Suprapubic skin (tissue), 4 donors: Measurements from ENCODE around the gene CYP19A1. TPM values are rescaled to one million over a fixed set of nuclear protein-coding genes. Genes with fewer than 3 reads are reported as not detected.

Source experiments
- DNase-seq, 2 donors: peaks; one replicate each; pipeline ENCODE4 v3.0.0-alpha.2; 2019; ENCODE audit warnings: low spot score in 2 of 2
- H3K27ac ChIP-seq: fragments of 200-600 bp; sonication (generic); one replicate; pipeline ENCODE4 v1.5.1; 2019
- H3K27me3 ChIP-seq: fragments of 200-600 bp; sonication (generic); one replicate; pipeline ENCODE4 v1.5.1; 2019
- H3K36me3 ChIP-seq: fragments of 200-600 bp; sonication (generic); one replicate; pipeline ENCODE4 v1.5.1; 2019
- H3K4me1 ChIP-seq: fragments of 200-600 bp; sonication (generic); one replicate; pipeline ENCODE4 v1.5.1; 2019
- H3K4me3 ChIP-seq: fragments of 200-600 bp; sonication (generic); one replicate; pipeline ENCODE4 v1.5.1; 2019; ENCODE audit warnings: mild to moderate bottlenecking
- H3K9me3 ChIP-seq: fragments of 200-600 bp; sonication (generic); one replicate; pipeline ENCODE4 v1.5.1; 2019
- EP300 ChIP-seq: sonication (generic); formaldehyde crosslinking; IDR thresholded peaks from one replicate; pipeline ENCODE4 v1.6.1; 2017; ENCODE audit warnings: antibody characterized with exemption
- POLR2A ChIP-seq, 2 donors: fragments of 450-650 bp; IDR thresholded peaks; one replicate each; pipeline ENCODE4 v1.6.1; 2017; ENCODE audit warnings: antibody characterized with exemption in 2 of 2, mild to moderate bottlenecking in 2 of 2, moderate library complexity in 2 of 2
- POLR2AphosphoS5 ChIP-seq, 3 donors: sonication (generic); formaldehyde crosslinking; IDR thresholded peaks; one replicate each; pipeline ENCODE4 v1.6.1; 2017; ENCODE audit warnings: antibody characterized with exemption in 3 of 3
- whole genome bisulfite sequencing: methylation state at CpG from one replicate; pipeline ENCODE4 v1.1.5; 2018; 5-methylcytosine and 5-hydroxymethylcytosine counted together
- total RNA-seq, 4 donors: library from RNA; depleted of rRNA; stranded (reverse); fragments of >200 nt; gene quantifications; one replicate each; pipeline ENCODE4 v1.1.0, GENCODE V29; 2016
- TF ChIP-seq, protein P1 (sequence below), 2 donors: fragments of 200-600 bp in 1 of 2; fragments of 450-650 bp in 1 of 2; sonication (generic) in 1 of 2; IDR thresholded peaks; one replicate each; pipeline ENCODE4 v1.5.1; 2016 to 2019; ENCODE audit warnings: antibody characterized with exemption in 2 of 2, mild to moderate bottlenecking in 1 of 2, moderate library complexity in 1 of 2

Gene CYP19A1
- total RNA-seq, 4 donors from 2014 or later: 2.7 to 6.8 (median 5.6) TPM

DNA sequence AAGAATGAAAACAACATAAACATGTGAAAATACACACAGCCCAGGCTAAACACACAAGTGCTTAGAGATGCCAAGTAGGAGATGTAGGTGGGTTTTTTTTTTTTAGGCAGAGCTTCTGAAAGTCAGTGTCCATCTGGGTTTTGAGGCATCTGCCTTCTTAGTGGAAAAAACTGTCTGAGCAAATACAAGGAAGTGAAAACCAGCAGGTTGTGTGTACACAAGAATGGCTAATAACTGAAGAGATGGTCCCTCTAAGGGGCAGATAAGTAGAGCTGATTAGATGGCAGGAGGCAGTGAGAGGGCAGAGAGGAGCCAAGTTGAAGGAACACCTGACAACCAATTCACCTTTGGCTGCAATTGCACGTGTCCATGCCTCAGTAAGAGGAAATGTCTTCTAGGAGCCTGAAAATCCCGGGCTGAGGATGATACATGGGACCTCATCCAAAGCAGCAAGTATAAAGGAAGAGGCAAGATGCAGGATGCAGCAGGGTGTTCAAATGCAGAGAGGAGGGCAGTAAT is 34.9 kb downstream of the CYP19A1 start:
- no peak for DNase-seq
- H3K27ac ChIP-seq: no peak overlapping the region
- H3K27me3 ChIP-seq: no peaks in the 10 kb centered on the region
- H3K9me3 ChIP-seq: no peaks in the 10 kb centered on the region
- no peak overlapping the region for H3K4me3 ChIP-seq
- TF ChIP-seq POLR2AphosphoS5 (IDR thresholded peaks at IDR 0.05) (no peak), POLR2A (IDR thresholded peaks at IDR 0.05) (no peak), EP300 (no peak)
- TF ChIP-seq, protein P1, sequence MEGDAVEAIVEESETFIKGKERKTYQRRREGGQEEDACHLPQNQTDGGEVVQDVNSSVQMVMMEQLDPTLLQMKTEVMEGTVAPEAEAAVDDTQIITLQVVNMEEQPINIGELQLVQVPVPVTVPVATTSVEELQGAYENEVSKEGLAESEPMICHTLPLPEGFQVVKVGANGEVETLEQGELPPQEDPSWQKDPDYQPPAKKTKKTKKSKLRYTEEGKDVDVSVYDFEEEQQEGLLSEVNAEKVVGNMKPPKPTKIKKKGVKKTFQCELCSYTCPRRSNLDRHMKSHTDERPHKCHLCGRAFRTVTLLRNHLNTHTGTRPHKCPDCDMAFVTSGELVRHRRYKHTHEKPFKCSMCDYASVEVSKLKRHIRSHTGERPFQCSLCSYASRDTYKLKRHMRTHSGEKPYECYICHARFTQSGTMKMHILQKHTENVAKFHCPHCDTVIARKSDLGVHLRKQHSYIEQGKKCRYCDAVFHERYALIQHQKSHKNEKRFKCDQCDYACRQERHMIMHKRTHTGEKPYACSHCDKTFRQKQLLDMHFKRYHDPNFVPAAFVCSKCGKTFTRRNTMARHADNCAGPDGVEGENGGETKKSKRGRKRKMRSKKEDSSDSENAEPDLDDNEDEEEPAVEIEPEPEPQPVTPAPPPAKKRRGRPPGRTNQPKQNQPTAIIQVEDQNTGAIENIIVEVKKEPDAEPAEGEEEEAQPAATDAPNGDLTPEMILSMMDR (IDR thresholded peaks at IDR 0.05): no peak
- 76% methylated on average over 2 of the region's 2 CpGs for WGBS
- peaks cover 10% of the 10 kb centered on the region for H3K4me1 ChIP-seq
- no peaks in the 10 kb centered on the region for H3K36me3 ChIP-seq

DNA sequence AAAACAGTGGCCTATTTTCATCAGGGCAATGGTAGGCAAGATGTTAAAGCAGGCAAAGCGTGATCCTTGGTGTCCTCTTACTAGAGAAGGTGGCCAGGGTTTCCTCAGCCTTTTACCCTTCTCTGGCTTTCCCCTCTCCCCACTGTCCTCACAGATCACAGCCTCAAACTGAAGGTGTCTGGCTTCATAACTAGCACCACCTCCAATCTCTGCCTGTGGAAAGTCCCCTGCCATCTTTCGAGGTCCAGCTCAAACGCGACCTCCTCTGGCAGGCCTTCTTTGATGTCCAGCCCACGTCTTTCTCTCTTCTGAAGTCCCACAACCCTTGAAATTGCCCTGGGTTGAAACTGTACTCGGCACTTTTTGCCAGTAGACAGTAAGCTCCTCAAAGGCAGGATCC is 35.9 kb downstream of the CYP19A1 start:
- no peak for DNase-seq
- no peaks in the 10 kb centered on the region for H3K36me3 ChIP-seq
- H3K4me1 ChIP-seq: peaks cover 1% of the 10 kb centered on the region
- no peaks in the 10 kb centered on the region for H3K27me3 ChIP-seq
- H3K4me3 ChIP-seq: no peak overlapping the region
- no peak overlapping the region for H3K27ac ChIP-seq
- no peaks in the 10 kb centered on the region for H3K9me3 ChIP-seq
- no peak for TF ChIP-seq POLR2A (IDR thresholded peaks at IDR 0.05)
- no peak for TF ChIP-seq POLR2AphosphoS5 (IDR thresholded peaks at IDR 0.05)
- TF ChIP-seq, protein P1 (IDR thresholded peaks at IDR 0.05): no peak
- no peak for TF ChIP-seq EP300
- 98% methylated on average over 6 of the region's 6 CpGs for WGBS

DNA sequence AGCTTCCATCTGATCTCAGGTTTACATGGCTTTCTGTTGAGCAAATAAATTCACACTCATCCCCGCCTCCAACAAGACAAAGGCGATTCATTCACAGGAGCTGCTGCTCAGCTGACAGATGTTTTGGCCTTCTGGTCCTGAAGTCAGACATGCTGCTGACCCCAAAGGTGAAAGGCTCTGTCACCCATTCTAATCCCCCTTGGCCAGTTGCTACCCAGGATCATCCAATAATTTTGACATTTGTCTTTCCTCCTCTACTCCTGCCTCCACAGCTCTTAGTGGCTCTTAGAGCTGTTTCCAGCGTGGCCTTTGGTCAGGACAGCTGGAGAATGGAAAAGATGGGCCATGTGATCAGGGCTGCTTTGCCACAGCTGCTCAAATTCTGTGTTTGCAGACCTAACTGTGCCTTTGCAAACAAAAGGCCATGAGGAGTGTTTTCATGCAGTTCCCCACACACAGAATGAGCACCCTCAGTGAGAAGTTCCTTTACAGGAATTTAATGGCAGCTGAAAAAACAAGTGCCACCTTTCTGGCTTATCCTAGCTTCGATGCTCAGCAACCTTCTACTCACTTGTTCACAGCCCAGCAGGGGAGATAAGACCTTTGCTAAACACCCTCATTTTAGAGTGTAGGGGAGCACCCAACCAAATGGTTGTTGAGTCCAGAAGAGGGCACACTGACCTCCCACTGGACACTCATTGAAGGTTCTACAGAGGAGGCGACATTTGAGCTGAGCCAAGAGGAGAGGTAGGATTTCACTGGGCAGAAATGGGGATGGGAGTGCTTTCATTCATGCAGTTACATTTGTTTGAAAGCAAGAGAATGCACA is 39.0 kb downstream of the CYP19A1 start:
- Histone ChIP-seq H3K4me3 (no peak overlapping the region), H3K4me1 (no peaks in the 10 kb centered on the region), H3K27ac (no peak overlapping the region), H3K9me3 (no peaks in the 10 kb centered on the region), H3K36me3 (no peaks in the 10 kb centered on the region), H3K27me3 (no peaks in the 10 kb centered on the region)
- DNase-seq: no peak
- TF ChIP-seq POLR2AphosphoS5 (IDR thresholded peaks at IDR 0.05) (no peak), EP300 (no peak), POLR2A (IDR thresholded peaks at IDR 0.05) (no peak)
- TF ChIP-seq, protein P1 (IDR thresholded peaks at IDR 0.05): no peak
- 88% methylated on average over 5 of the region's 5 CpGs for WGBS

DNA sequence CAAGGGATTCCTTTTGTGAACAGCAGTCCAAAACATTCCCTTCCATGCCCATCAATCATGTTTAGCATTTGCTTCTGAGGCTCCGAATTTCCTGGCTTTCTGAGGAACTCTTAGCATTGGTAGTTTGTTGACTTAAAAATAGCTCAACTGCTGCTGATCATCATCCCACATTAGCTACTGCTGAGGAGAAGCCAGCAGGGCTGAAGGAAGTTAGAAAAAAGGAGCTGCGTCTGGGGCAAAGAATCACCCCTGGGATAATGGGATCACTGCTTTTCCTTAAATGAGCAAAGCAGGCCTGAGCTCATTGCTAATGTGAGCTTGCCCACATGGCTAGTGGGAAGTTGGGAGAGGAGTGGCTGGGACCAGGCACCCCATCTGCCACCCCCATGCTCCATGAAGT is 39.8 kb downstream of the CYP19A1 start:
- H3K9me3 ChIP-seq: no peaks in the 10 kb centered on the region
- H3K27me3 ChIP-seq: no peaks in the 10 kb centered on the region
- no peak overlapping the region for H3K27ac ChIP-seq
- no peaks in the 10 kb centered on the region for H3K4me1 ChIP-seq
- WGBS: 64% methylated on average over 2 of the region's 2 CpGs
- no peak overlapping the region for H3K4me3 ChIP-seq
- TF ChIP-seq, protein P1 (IDR thresholded peaks at IDR 0.05): no peak
- no peak for DNase-seq
- no peaks in the 10 kb centered on the region for H3K36me3 ChIP-seq

DNA sequence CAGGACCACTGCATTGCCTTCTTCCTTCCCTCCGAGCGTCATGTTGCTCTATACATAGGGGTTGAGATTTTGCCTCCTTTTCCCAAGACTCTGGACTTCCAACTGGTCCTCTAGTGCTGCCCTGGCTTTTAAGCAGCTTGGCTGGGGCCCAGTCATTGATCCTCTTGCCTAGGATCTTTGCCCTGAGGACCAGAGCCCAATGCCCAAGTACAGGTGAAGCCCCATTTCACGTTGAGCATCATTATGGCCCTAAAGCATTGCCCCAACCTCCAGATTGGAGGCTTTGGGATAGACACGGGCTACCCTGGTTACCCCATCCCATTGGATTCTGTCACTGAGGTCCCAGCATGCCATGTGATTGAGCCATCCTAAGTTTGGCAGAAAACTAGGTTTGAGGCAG is 47.7 kb downstream of the CYP19A1 start:
- Histone ChIP-seq H3K27me3 (peaks cover 3% of the 10 kb centered on the region), H3K9me3 (no peaks in the 10 kb centered on the region), H3K4me3 (no peak overlapping the region), H3K4me1 (no peaks in the 10 kb centered on the region), H3K27ac (no peak overlapping the region), H3K36me3 (no peaks in the 10 kb centered on the region)
- 92% methylated on average over 4 of the region's 4 CpGs for WGBS
- TF ChIP-seq EP300: no peak
- TF ChIP-seq, protein P1 (IDR thresholded peaks at IDR 0.05): no peak
- TF ChIP-seq POLR2AphosphoS5 (IDR thresholded peaks at IDR 0.05): no peak
- TF ChIP-seq POLR2A (IDR thresholded peaks at IDR 0.05): no peak
- no peak for DNase-seq
